HCT116 (cell line): Measurements from ENCODE around the gene ZBTB2. TPM values are rescaled to one million over a fixed set of nuclear protein-coding genes. Genes with fewer than 3 reads are reported as not detected.

Experiments
- ATAC-seq: fragments of 200-7000 bp; cut with Tn5 transposase; 2 replicates; pipeline ENCODE4 v1.9.1; 2020; ENCODE audit warnings: mild to moderate bottlenecking, moderate library complexity
- BruUV-seq: library from RNA; stranded (reverse); fragments of 400-500 nt; replicated peaks from 2 replicates; lab custom pipeline; 2021; lab: Mats Ljungman, UMichigan
- CTCF ChIA-PET: fragments of 300-600 bp; sonication (Branson Sonifier 250); formaldehyde crosslinking; loops from one replicate; lab custom pipeline; 2021; ENCODE audit warnings: antibody characterized with exemption; lab: Charles Lee
- POLR2A ChIA-PET: fragments of 300-600, 350-600 bp; sonication (Branson Sonifier 250); formaldehyde crosslinking; loops from one replicate; lab custom pipeline; 2021; ENCODE audit warnings: antibody characterized with exemption; lab: Charles Lee
- RAD21 ChIA-PET, 2 experiments: fragments of 300-600 bp; sonication (Branson Sonifier 250); formaldehyde crosslinking; loops; one replicate each; lab custom pipeline; 2023; ENCODE audit warnings: low total read pairs in 2 of 2; ENCODE audit not compliant: uncharacterized antibody in 2 of 2, unreplicated experiment in 2 of 2, low non-redundant PET in 1 of 2; lab: Charles Lee
- DNase-seq: peaks from one replicate; pipeline ENCODE4 v3.0.0-alpha.2; 2010; ENCODE audit warnings: low read depth, low spot score
- H2AFZ ChIP-seq: fragments of 200-600 bp; shearing (Covaris generic), sonication (generic); 2 replicates; pipeline ENCODE4 v1.6.1; 2017; ENCODE audit warnings: low read depth, mixed run types, mixed read lengths, antibody characterized with exemption, low read length; ENCODE audit not compliant: poor library complexity, severe bottlenecking
- H3K27ac ChIP-seq: 2 replicates; pipeline ENCODE4 v1.5.1; 2012; ENCODE audit warnings: low read depth, low read length
- H3K27me3 ChIP-seq: fragments of 200-600 bp; sonication (generic); 2 replicates; pipeline ENCODE4 v1.6.1; 2016; ENCODE audit warnings: mixed run types, low read length, mixed read lengths; ENCODE audit not compliant: insufficient read depth
- H3K36me3 ChIP-seq, 2 experiments: fragments of 200-500 bp in 1 of 2; fragments of 200-600 bp in 1 of 2; sonication (Bioruptor generic) in 1 of 2; sonication (generic) in 1 of 2; 2 replicates each; pipeline versions ENCODE4 v1.5.1 to v1.6.1; 2014 to 2016; ENCODE audit warnings: low read length in 2 of 2, inconsistent platforms in 1 of 2, mixed read lengths in 1 of 2, mixed run types in 1 of 2; ENCODE audit not compliant: insufficient read depth in 2 of 2, control insufficient read depth in 1 of 2
- H3K4me1 ChIP-seq, 2 experiments: fragments of 200-600 bp in 1 of 2; sonication (generic) in 1 of 2; 2 replicates each; pipeline versions ENCODE4 v1.5.1 to v1.6.1; 2012 to 2017; ENCODE audit warnings: low read length in 2 of 2, inconsistent platforms in 1 of 2, mild to moderate bottlenecking in 1 of 2, mixed read lengths in 1 of 2, mixed run types in 1 of 2, moderate library complexity in 1 of 2; ENCODE audit not compliant: insufficient read depth in 2 of 2, control insufficient read depth in 1 of 2
- H3K4me2 ChIP-seq: fragments of 200-600 bp; sonication (generic); 2 replicates; pipeline ENCODE4 v1.6.1; 2017; ENCODE audit warnings: mixed run types, low read length, mixed read lengths
- H3K4me3 ChIP-seq, 2 experiments: fragments of 200-600 bp in 1 of 2; sonication (generic) in 1 of 2; replicated peaks in 1 of 2; 2 replicates each; pipeline ENCODE4 v1.5.1; 2011 to 2016; ENCODE audit warnings: low read length in 2 of 2, control low read depth in 1 of 2, low read depth in 1 of 2, mild to moderate bottlenecking in 1 of 2, mixed read lengths in 1 of 2, mixed run types in 1 of 2
- H3K79me2 ChIP-seq: fragments of 200-600 bp; sonication (generic); 2 replicates; pipeline ENCODE4 v1.6.1; 2017; ENCODE audit warnings: mild to moderate bottlenecking, mixed run types, low read length, moderate library complexity, mixed read lengths; ENCODE audit not compliant: insufficient read depth
- H3K9ac ChIP-seq: fragments of 200-600 bp; sonication (generic); 2 replicates; pipeline ENCODE4 v1.6.1; 2016; ENCODE audit warnings: low read length, mixed read lengths
- H3K9me2 ChIP-seq: fragments of 200-600 bp; sonication (generic), shearing (Covaris generic); 2 replicates; pipeline ENCODE4 v1.6.1; 2017; ENCODE audit warnings: mixed run types, mild to moderate bottlenecking, moderate library complexity; ENCODE audit not compliant: insufficient read depth
- H3K9me3 ChIP-seq, 2 experiments: fragments of 200-500 bp in 1 of 2; fragments of 200-600 bp in 1 of 2; sonication (Bioruptor generic) in 1 of 2; sonication (generic) in 1 of 2; 2 replicates each; pipeline ENCODE4 v1.6.1; 2014 to 2017; ENCODE audit warnings: low read length in 2 of 2, mixed read lengths in 2 of 2, inconsistent platforms in 1 of 2, low read depth in 1 of 2, mild to moderate bottlenecking in 1 of 2, mixed run types in 1 of 2, moderate library complexity in 1 of 2; ENCODE audit not compliant: control insufficient read depth in 1 of 2, insufficient read depth in 1 of 2
- H4K20me1 ChIP-seq: fragments of 200-600 bp; sonication (generic), shearing (Covaris generic); 2 replicates; pipeline ENCODE4 v1.6.1; 2017; ENCODE audit warnings: mixed run types, mild to moderate bottlenecking, moderate library complexity; ENCODE audit not compliant: insufficient read depth
- CEBPB ChIP-seq: IDR thresholded peaks from 2 replicates; pipeline ENCODE4 v1.6.1; 2012; ENCODE audit warnings: low read depth
- EGR1 ChIP-seq: IDR thresholded peaks from 2 replicates; pipeline ENCODE4 v1.6.1; 2012; ENCODE audit warnings: low read depth
- ELF1 ChIP-seq: IDR thresholded peaks from 2 replicates; pipeline ENCODE4 v1.6.1; 2012; ENCODE audit warnings: low read depth, borderline replicate concordance
- EZH2 ChIP-seq: fragments of 200-600 bp; sonication (generic); IDR thresholded peaks from 2 replicates; pipeline ENCODE4 v1.6.1; 2017; ENCODE audit warnings: antibody characterized with exemption, mixed run types
- JUND ChIP-seq: IDR thresholded peaks from 2 replicates; pipeline ENCODE4 v1.6.1; 2012
- POLR2AphosphoS5 ChIP-seq: IDR thresholded peaks from 2 replicates; pipeline ENCODE4 v1.6.1; 2011; ENCODE audit warnings: mild to moderate bottlenecking, low read depth, low read length, moderate library complexity
- RAD21 ChIP-seq: IDR thresholded peaks from 2 replicates; pipeline ENCODE4 v1.6.1; 2012; ENCODE audit warnings: low read depth, mild to moderate bottlenecking
- SP1 ChIP-seq: IDR thresholded peaks from 2 replicates; pipeline ENCODE4 v1.6.1; 2012; ENCODE audit warnings: low read depth
- SRF ChIP-seq: IDR thresholded peaks from 2 replicates; pipeline ENCODE4 v1.6.1; 2012; ENCODE audit warnings: low read depth
- TCF7L2 ChIP-seq: IDR thresholded peaks from 2 replicates; pipeline ENCODE4 v1.7.0; 2011; ENCODE audit warnings: borderline replicate concordance, inconsistent platforms; ENCODE audit not compliant: insufficient read depth, insufficient read length; ENCODE audit errors: extremely low read depth
- YY1 ChIP-seq: IDR thresholded peaks from 2 replicates; pipeline ENCODE4 v1.6.1; 2011; ENCODE audit warnings: low read length, low read depth, moderate library complexity, mild to moderate bottlenecking; ENCODE audit not compliant: insufficient replicate concordance; ENCODE audit errors: extremely low read depth
- ZFX ChIP-seq: fragments of 450-650 bp; IDR thresholded peaks from 2 replicates; pipeline ENCODE4 v1.6.1; 2017
- ZNF274 ChIP-seq: fragments of 200-500 bp; sonication (Bioruptor generic); IDR thresholded peaks from 2 replicates; pipeline ENCODE4 v1.6.1; 2014; ENCODE audit warnings: mild to moderate bottlenecking, low read depth, low read length, inconsistent platforms
- intact Hi-C: fragments of 100-400 bp; cut with micrococcal nuclease; formaldehyde crosslinking; loops from 2 replicates; pipeline ENCODE4 v1.10.0; 2022
- total RNA-seq: library from RNA; stranded (reverse); gene quantifications from one replicate; pipeline ENCODE4 v1.2.1, GENCODE V29; 2021; ENCODE audit not compliant: unreplicated experiment
- TF ChIP-seq, protein P1 (sequence below): IDR thresholded peaks from 2 replicates; pipeline ENCODE4 v1.6.1; 2012; ENCODE audit warnings: low read depth
- TF ChIP-seq, protein P2 (sequence below), 3 experiments: fragments of 200-600 bp in 1 of 3; sonication (generic) in 1 of 3; IDR thresholded peaks in 2 of 3; conservative IDR thresholded peaks in 1 of 3; 2 replicates each; pipeline ENCODE4 v1.5.1; 2012 to 2017; ENCODE audit warnings: low read depth in 2 of 3, low read length in 2 of 3, antibody characterized with exemption in 1 of 3, borderline replicate concordance in 1 of 3, control low read depth in 1 of 3, mild to moderate bottlenecking in 1 of 3, mixed read lengths in 1 of 3, mixed run types in 1 of 3, moderate library complexity in 1 of 3; ENCODE audit not compliant: insufficient read depth in 1 of 3
- TF ChIP-seq, protein P3 (sequence below): IDR thresholded peaks from 2 replicates; pipeline ENCODE4 v1.6.1; 2012
- TF ChIP-seq, protein P4 (sequence below): IDR thresholded peaks from 2 replicates; pipeline ENCODE4 v1.6.1; 2011; ENCODE audit warnings: mild to moderate bottlenecking, low read length, moderate library complexity; ENCODE audit not compliant: insufficient replicate concordance; ENCODE audit errors: extremely low read depth

Gene ZBTB2
- total RNA-seq, 1 experiment from 2014 or later, result 12.5 TPM

DNA sequence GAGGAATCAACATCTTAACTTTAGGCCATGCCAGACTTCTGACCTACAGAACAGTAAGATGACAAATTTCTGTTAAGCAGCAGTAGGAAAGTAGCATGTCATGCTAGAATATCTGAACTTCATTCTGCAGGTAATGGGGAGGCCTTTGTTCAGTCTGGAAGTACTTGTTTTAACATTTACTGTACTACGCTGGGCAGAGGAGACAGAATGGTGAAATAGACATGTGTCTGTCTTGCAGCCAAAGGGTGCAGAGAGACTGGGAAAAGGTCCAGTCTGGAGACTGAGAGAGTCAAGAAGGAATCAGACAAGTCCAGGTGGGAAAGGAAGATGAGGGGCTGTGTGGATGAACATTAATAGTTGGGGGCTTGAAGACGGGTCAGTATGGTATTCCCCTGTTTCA is 17.5 kb upstream of the ZBTB2 start:
- BruUV-seq, result no TSS peak
- Histone ChIP-seq H4K20me1 (no peaks in the 10 kb centered on the region; the same call in 1 of the 2 replicates), H3K9ac (no peak overlapping the region), H3K9me2 (no peaks in the 10 kb centered on the region), H2AFZ (no peak overlapping the region), H3K79me2 (peaks cover 14% of the 10 kb centered on the region), H3K9me3 (no peaks in the 10 kb centered on the region), H3K4me2 (no peak overlapping the region), H3K4me3 (no peak overlapping the region), H3K36me3 (peaks cover 4 to 24% of the 10 kb centered on the region in 2 experiments; a peak in 1 of 4 replicates), H3K4me1 (peaks cover 5 to 8% of the 10 kb centered on the region in 2 experiments), H3K27ac (no peak overlapping the region), H3K27me3 (no peaks in the 10 kb centered on the region)
- ChIA-PET POLR2A (no interaction called here), CTCF (no interaction called here), RAD21 (no interaction called here)
- TF ChIP-seq, protein P1, sequence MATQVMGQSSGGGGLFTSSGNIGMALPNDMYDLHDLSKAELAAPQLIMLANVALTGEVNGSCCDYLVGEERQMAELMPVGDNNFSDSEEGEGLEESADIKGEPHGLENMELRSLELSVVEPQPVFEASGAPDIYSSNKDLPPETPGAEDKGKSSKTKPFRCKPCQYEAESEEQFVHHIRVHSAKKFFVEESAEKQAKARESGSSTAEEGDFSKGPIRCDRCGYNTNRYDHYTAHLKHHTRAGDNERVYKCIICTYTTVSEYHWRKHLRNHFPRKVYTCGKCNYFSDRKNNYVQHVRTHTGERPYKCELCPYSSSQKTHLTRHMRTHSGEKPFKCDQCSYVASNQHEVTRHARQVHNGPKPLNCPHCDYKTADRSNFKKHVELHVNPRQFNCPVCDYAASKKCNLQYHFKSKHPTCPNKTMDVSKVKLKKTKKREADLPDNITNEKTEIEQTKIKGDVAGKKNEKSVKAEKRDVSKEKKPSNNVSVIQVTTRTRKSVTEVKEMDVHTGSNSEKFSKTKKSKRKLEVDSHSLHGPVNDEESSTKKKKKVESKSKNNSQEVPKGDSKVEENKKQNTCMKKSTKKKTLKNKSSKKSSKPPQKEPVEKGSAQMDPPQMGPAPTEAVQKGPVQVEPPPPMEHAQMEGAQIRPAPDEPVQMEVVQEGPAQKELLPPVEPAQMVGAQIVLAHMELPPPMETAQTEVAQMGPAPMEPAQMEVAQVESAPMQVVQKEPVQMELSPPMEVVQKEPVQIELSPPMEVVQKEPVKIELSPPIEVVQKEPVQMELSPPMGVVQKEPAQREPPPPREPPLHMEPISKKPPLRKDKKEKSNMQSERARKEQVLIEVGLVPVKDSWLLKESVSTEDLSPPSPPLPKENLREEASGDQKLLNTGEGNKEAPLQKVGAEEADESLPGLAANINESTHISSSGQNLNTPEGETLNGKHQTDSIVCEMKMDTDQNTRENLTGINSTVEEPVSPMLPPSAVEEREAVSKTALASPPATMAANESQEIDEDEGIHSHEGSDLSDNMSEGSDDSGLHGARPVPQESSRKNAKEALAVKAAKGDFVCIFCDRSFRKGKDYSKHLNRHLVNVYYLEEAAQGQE, result no peak
- TF ChIP-seq YY1 (no peak), POLR2AphosphoS5 (no peak), RAD21 (no peak), JUND (no peak), ZFX (no peak), ZNF274 (no peak), SRF (no peak), EGR1 (no peak), TCF7L2 (no peak), EZH2 (no peak), CEBPB (no peak), SP1 (no peak), ELF1 (no peak)
- TF ChIP-seq, protein P2, sequence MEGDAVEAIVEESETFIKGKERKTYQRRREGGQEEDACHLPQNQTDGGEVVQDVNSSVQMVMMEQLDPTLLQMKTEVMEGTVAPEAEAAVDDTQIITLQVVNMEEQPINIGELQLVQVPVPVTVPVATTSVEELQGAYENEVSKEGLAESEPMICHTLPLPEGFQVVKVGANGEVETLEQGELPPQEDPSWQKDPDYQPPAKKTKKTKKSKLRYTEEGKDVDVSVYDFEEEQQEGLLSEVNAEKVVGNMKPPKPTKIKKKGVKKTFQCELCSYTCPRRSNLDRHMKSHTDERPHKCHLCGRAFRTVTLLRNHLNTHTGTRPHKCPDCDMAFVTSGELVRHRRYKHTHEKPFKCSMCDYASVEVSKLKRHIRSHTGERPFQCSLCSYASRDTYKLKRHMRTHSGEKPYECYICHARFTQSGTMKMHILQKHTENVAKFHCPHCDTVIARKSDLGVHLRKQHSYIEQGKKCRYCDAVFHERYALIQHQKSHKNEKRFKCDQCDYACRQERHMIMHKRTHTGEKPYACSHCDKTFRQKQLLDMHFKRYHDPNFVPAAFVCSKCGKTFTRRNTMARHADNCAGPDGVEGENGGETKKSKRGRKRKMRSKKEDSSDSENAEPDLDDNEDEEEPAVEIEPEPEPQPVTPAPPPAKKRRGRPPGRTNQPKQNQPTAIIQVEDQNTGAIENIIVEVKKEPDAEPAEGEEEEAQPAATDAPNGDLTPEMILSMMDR (IDR thresholded peaks at IDR 0.05 in 2 of 3, conservative IDR thresholded peaks at IDR 0.05 in 1 of 3; ENCODE audit: borderline replicate concordance in 1 of 3, insufficient read depth in 1 of 3, low read depth in 2 of 3, low read length in 2 of 3), result no peak
- TF ChIP-seq, protein P3, sequence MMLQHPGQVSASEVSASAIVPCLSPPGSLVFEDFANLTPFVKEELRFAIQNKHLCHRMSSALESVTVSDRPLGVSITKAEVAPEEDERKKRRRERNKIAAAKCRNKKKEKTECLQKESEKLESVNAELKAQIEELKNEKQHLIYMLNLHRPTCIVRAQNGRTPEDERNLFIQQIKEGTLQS, result no peak
- TF ChIP-seq, protein P4, sequence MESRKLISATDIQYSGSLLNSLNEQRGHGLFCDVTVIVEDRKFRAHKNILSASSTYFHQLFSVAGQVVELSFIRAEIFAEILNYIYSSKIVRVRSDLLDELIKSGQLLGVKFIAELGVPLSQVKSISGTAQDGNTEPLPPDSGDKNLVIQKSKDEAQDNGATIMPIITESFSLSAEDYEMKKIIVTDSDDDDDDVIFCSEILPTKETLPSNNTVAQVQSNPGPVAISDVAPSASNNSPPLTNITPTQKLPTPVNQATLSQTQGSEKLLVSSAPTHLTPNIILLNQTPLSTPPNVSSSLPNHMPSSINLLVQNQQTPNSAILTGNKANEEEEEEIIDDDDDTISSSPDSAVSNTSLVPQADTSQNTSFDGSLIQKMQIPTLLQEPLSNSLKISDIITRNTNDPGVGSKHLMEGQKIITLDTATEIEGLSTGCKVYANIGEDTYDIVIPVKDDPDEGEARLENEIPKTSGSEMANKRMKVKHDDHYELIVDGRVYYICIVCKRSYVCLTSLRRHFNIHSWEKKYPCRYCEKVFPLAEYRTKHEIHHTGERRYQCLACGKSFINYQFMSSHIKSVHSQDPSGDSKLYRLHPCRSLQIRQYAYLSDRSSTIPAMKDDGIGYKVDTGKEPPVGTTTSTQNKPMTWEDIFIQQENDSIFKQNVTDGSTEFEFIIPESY, result no peak
- DNase-seq (no peak), ATAC-seq (no peak)
- intact Hi-C loops, result no loop called here
